ENCODE results near the gene ARHGAP21. TPM values are rescaled to one million over a fixed set of nuclear protein-coding genes. Genes with fewer than 3 reads are reported as not detected.

Gene ARHGAP21
- total and polyA plus RNA-seq, 2 donors (not counting 1 experiment from before 2014, with no cell fraction given) = 5.3 to 25.5 TPM

- no peaks in the 10 kb centered on the region for H3K4me1 ChIP-seq (ENCODE audit: control insufficient read depth in 2 of 2, insufficient read depth in 2 of 2, low read length in 2 of 2)
- TF ChIP-seq EZH2 (IDR thresholded peaks at IDR 0.05; ENCODE audit: borderline replicate concordance, insufficient read depth, low read depth, low read length, poor library complexity, severe bottlenecking) = no peak
- no peak for TF ChIP-seq CTCF (IDR thresholded peaks at IDR 0.05)
- Mint-ChIP-seq H3K9me3 (ENCODE audit: insufficient read depth) (no peaks in the 10 kb centered on the region), H3K27me3 (no peaks in the 10 kb centered on the region), H3K27ac (no peak overlapping the region), H3K4me3 (no peak overlapping the region), H3K4me1 (no peaks in the 10 kb centered on the region)
- H3K79me2 ChIP-seq (ENCODE audit: control insufficient read depth, insufficient read depth, low read length) = no peaks in the 10 kb centered on the region
- H3K4me2 ChIP-seq (replicated peaks; ENCODE audit: low read depth, low read length, poor library complexity, severe bottlenecking) = no peak overlapping the region
- no peak overlapping the region for H2AFZ ChIP-seq (ENCODE audit: insufficient read depth, low read depth, low read length, poor library complexity, severe bottlenecking)
- ChIA-PET POLR2A (no interaction called here), CTCF (interaction anchor here (0.6 kb wide), 1 partner anchor 401 kb away, joined by 4 read pairs; no protein-coding TSS in a partner anchor)
- H3K27me3 ChIP-seq (replicated peaks in 1 of 4; ENCODE audit: control extremely low read depth in 1 of 4, control insufficient read depth in 3 of 4, insufficient read depth in 4 of 4, low read length in 3 of 4) = no peaks in the 10 kb centered on the region
- DNase-seq = no peak
- no peaks in the 10 kb centered on the region for H3K9me3 ChIP-seq (ENCODE audit: control extremely low read depth in 1 of 3, control insufficient read depth in 2 of 3, insufficient read depth in 1 of 3, low read length in 2 of 3)
- no peak overlapping the region for H3K27ac ChIP-seq (ENCODE audit: low read length in 2 of 2)
- 92% methylated on average over 7 of the region's 9 CpGs for WGBS (ENCODE audit: insufficient coverage)
- no peaks in the 10 kb centered on the region for H4K20me1 ChIP-seq (ENCODE audit: control insufficient read depth, insufficient read depth, low read length, poor library complexity, severe bottlenecking)
- no peaks in the 10 kb centered on the region for H3K36me3 ChIP-seq (replicated peaks in 1 of 2; ENCODE audit: control extremely low read depth in 1 of 2, control insufficient read depth in 1 of 2, extremely low read depth in 1 of 2, insufficient read depth in 2 of 2, low read length in 1 of 2)
- intact Hi-C loops (cut with micrococcal nuclease) = no loop called here
- H3K9ac ChIP-seq (ENCODE audit: low read length) = no peak overlapping the region
- no peak for ATAC-seq (ENCODE audit: low read depth)
- H3K4me3 ChIP-seq (ENCODE audit: control extremely low read depth in 1 of 5, extremely low read depth in 1 of 5, insufficient read depth in 1 of 5, low read depth in 2 of 5, low read length in 4 of 5) = no peak overlapping the region
Observed at GRCh38 chr10:24541239-24541753, 182.4 kb downstream of the ARHGAP21 start.

GRCh38 chr10:24536636-24537035, 187.1 kb downstream of the ARHGAP21 start:
- Histone ChIP-seq H3K4me1 (ENCODE audit: control insufficient read depth in 2 of 2, insufficient read depth in 2 of 2, low read length in 2 of 2) (no peaks in the 10 kb centered on the region), H3K4me2 (replicated peaks; ENCODE audit: low read depth, low read length, poor library complexity, severe bottlenecking) (no peak overlapping the region), H3K4me3 (ENCODE audit: control extremely low read depth in 1 of 5, extremely low read depth in 1 of 5, insufficient read depth in 1 of 5, low read depth in 2 of 5, low read length in 4 of 5) (no peak overlapping the region), H3K9ac (ENCODE audit: low read length) (no peak overlapping the region), H3K27me3 (replicated peaks in 1 of 4; ENCODE audit: control extremely low read depth in 1 of 4, control insufficient read depth in 3 of 4, insufficient read depth in 4 of 4, low read length in 3 of 4) (no peaks in the 10 kb centered on the region), H2AFZ (ENCODE audit: insufficient read depth, low read depth, low read length, poor library complexity, severe bottlenecking) (no peak overlapping the region), H3K9me3 (ENCODE audit: control extremely low read depth in 1 of 3, control insufficient read depth in 2 of 3, insufficient read depth in 1 of 3, low read length in 2 of 3) (peaks cover 0 to 7% (median 0%) of the 10 kb centered on the region in 3 donors), H3K27ac (ENCODE audit: low read length in 2 of 2) (no peak overlapping the region), H4K20me1 (ENCODE audit: control insufficient read depth, insufficient read depth, low read length, poor library complexity, severe bottlenecking) (no peaks in the 10 kb centered on the region), H3K36me3 (replicated peaks in 1 of 2; ENCODE audit: control extremely low read depth in 1 of 2, control insufficient read depth in 1 of 2, extremely low read depth in 1 of 2, insufficient read depth in 2 of 2, low read length in 1 of 2) (no peaks in the 10 kb centered on the region), H3K79me2 (ENCODE audit: control insufficient read depth, insufficient read depth, low read length) (no peaks in the 10 kb centered on the region)
- no peaks in the 10 kb centered on the region for H3K4me1 Mint-ChIP-seq
- H3K27me3 Mint-ChIP-seq = no peaks in the 10 kb centered on the region
- ChIA-PET CTCF (no interaction called here), POLR2A (no interaction called here)
- TF ChIP-seq EZH2 (IDR thresholded peaks at IDR 0.05; ENCODE audit: borderline replicate concordance, insufficient read depth, low read depth, low read length, poor library complexity, severe bottlenecking) (no peak), CTCF (IDR thresholded peaks at IDR 0.05) (no peak)
- no peak overlapping the region for H3K27ac Mint-ChIP-seq
- no peak overlapping the region for H3K4me3 Mint-ChIP-seq
- 89% methylated on average over 9 of the region's 11 CpGs for WGBS (ENCODE audit: insufficient coverage)
- ATAC-seq (ENCODE audit: low read depth) = no peak
- H3K9me3 Mint-ChIP-seq (ENCODE audit: insufficient read depth) = peaks cover 2% of the 10 kb centered on the region
- no peak for DNase-seq
- intact Hi-C loops (cut with micrococcal nuclease) = no loop called here

All from B cell (primary cell).